Activated T-helper 2 cell treated with anti-CD3 and anti-CD28 coated beads, Interferon-gamma antibody, Interleukin-2, Interleukin-4, amounts not matched to agents 10 μg/mL and 5 μg/mL and 100 μg/mL, durations not matched to agents 14 hours and 24 hours and 36 hours (primary cell): Measurements from ENCODE around the gene SLC35F3. TPM values are rescaled to one million over a fixed set of nuclear protein-coding genes. Genes with fewer than 3 reads are reported as not detected.
"Not testable (repeated sequence)": the region's sequence is repeated elsewhere in the genome, so short reads cannot be mapped to it uniquely, and the experiment has no call there.

Experiments
- DNase-seq: peaks from one replicate; pipeline ENCODE4 v3.0.0; 2021; ENCODE audit warnings: low spot score
- H3K27ac Mint-ChIP-seq: one replicate; pipeline ENCODE4 v1.8.0; 2021; ENCODE audit warnings: mixed read lengths
- H3K27me3 Mint-ChIP-seq: one replicate; pipeline ENCODE4 v1.8.0; 2021; ENCODE audit warnings: low read depth, mixed read lengths
- H3K36me3 Mint-ChIP-seq: one replicate; pipeline ENCODE4 v1.8.0; 2021; ENCODE audit warnings: low read depth, mixed read lengths
- H3K4me1 Mint-ChIP-seq: one replicate; pipeline ENCODE4 v1.8.0; 2021; ENCODE audit warnings: low read depth, mixed read lengths
- H3K4me3 Mint-ChIP-seq: one replicate; pipeline ENCODE4 v1.8.0; 2021; ENCODE audit warnings: low read depth, mild to moderate bottlenecking, moderate library complexity, mixed read lengths
- H3K9me3 Mint-ChIP-seq: one replicate; pipeline ENCODE4 v1.8.0; 2021; ENCODE audit warnings: mixed read lengths
- intact Hi-C: fragments of 100-400 bp; cut with micrococcal nuclease; formaldehyde crosslinking; loops from one replicate; pipeline ENCODE4 v1.15.1; 2023
- total RNA-seq: library from RNA; stranded (reverse); gene quantifications from 2 replicates; pipeline ENCODE4 v1.2.3, GENCODE V29; 2022

SLC35F3 gene
- total RNA-seq, 1 donor from 2014 or later, result 2.5 TPM

GRCh38 chr1:234185438-234185837 lies 281.0 kb downstream of the SLC35F3 start:
- no peaks in the 10 kb centered on the region for H3K4me1 Mint-ChIP-seq
- peaks cover 37% of the 10 kb centered on the region for H3K27me3 Mint-ChIP-seq
- intact Hi-C loops, result no loop called here
- H3K9me3 Mint-ChIP-seq, result peaks cover under 1% of the 10 kb centered on the region
- no peak overlapping the region for H3K4me3 Mint-ChIP-seq
- no peaks in the 10 kb centered on the region for H3K36me3 Mint-ChIP-seq
- H3K27ac Mint-ChIP-seq, result no peak overlapping the region
- no peak for DNase-seq

DNA sequence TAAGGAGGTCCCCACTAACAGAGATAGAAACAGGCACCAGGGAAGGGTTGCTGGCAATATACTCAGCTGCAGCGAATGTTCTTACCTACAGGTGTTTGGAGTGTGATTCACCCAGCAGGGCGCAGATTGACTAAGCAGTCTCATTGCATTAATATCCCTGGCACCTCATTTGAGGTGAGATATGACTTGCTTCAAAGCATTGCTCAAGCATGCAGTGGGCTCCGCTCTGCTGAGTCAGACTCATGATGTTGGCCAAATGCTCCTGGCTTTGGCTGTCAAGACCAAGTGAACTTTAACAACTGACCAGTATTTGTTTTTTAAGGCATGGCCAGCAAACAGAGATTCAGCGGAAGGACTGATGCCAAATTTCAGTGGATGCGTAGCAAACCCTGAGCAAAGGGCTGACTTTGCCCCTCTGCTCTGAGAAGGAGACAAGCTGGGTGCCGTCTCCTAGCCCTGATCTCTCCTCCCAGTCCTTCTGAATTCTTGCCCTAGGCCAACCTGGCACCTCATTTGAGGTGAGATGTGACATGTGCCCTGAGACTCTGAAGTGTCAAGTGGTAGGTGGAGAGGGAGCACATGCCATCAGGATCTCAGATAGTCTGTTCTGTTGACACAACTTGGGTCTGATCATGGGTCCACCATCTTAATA lies 281.7 kb downstream of the SLC35F3 start:
- Mint-ChIP-seq H3K4me1 (no peaks in the 10 kb centered on the region), H3K4me3 (no peak overlapping the region), H3K27me3 (peaks cover 39% of the 10 kb centered on the region), H3K9me3 (peaks cover 5% of the 10 kb centered on the region), H3K36me3 (no peaks in the 10 kb centered on the region), H3K27ac (no peak overlapping the region)
- no peak for DNase-seq
- intact Hi-C loops, result no loop called here

DNA sequence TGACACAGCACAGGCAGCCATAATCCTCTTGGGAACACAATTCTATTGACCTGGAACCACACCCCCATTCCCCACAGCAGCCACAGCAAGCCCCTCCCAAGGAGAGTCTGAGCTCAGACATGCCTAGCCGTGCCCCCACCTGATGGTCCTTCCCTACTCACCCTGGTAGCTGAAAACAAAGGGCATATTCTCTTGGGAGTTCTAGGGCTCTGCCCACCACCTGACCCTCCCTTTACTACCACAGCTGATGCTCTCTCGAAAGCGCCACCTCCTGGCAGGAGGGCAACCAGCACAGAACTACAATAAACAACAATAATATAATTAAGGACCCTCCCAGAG lies 283.9 kb downstream of the SLC35F3 start:
- Mint-ChIP-seq H3K4me1 (no peaks in the 10 kb centered on the region), H3K27me3 (peaks cover 45% of the 10 kb centered on the region), H3K36me3 (no peaks in the 10 kb centered on the region), H3K4me3 (no peak overlapping the region), H3K9me3 (peaks cover 11% of the 10 kb centered on the region), H3K27ac (no peak overlapping the region)
- DNase-seq, result no peak
- intact Hi-C loops, result no loop called here

DNA sequence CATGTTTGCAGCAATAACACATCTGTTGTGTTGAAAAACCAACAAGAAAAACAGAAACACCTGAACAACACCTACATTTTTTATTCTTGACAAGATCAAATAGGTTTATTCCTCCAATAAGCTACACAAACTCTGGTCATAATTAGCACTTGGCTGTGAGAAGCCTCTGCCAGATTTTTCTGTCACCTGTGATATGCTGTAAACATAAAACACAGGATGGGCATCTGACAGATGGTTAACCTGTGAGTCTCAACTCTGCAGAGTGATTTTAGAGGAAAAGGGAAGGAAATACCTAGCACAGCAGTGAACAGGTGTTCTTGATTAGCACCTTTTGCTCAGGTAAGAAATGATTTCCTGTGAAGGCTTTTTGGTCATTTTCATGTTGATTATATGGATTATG lies 293.4 kb downstream of the SLC35F3 start:
- Mint-ChIP-seq H3K4me1 (peaks cover 2% of the 10 kb centered on the region), H3K9me3 (no peaks in the 10 kb centered on the region), H3K27ac (no peak overlapping the region), H3K27me3 (peaks cover 39% of the 10 kb centered on the region), H3K4me3 (no peak overlapping the region), H3K36me3 (no peaks in the 10 kb centered on the region)
- intact Hi-C loops, result no loop called here
- no peak for DNase-seq

DNA sequence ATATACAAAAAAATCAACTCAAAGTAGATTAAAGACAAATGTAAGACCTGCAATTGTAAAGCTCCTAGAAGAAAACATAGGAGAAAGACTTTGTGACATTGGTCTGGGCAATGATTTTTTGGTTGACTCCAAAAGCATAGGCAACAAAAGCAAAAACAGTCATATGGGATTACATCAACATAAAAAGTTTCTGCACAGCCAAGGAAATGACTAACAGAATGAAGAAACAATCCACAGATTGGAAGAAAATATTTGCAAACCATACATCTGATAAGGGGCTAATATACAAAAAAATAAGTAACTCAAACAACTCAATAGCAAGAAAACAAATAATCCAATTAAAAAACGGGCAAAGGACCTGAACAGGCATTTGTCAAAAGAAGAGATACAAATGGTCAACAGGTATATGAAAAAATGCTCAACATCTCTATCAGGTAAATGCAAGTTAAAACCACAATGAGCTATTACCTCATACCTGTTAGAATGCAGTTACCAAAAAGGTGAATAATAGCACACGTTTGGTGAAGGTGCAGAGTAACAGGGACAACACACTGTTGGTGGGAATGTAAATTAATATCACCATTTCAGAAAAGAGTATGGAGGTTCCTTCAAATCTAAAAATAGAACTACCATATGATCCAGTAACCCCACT lies 295.1 kb downstream of the SLC35F3 start:
- peaks cover 2% of the 10 kb centered on the region for H3K4me1 Mint-ChIP-seq
- peaks cover 36% of the 10 kb centered on the region for H3K27me3 Mint-ChIP-seq
- no peaks in the 10 kb centered on the region for H3K36me3 Mint-ChIP-seq
- no peak overlapping the region for H3K4me3 Mint-ChIP-seq
- no peak overlapping the region for H3K27ac Mint-ChIP-seq
- DNase-seq, result no peak
- no peaks in the 10 kb centered on the region for H3K9me3 Mint-ChIP-seq
- intact Hi-C loops, result no loop called here

- Mint-ChIP-seq H3K4me1 (peaks cover 2% of the 10 kb centered on the region), H3K4me3 (no peak overlapping the region), H3K36me3 (no peaks in the 10 kb centered on the region), H3K27ac (no peak overlapping the region), H3K27me3 (peaks cover 38% of the 10 kb centered on the region), H3K9me3 (no peaks in the 10 kb centered on the region)
- DNase-seq, result no peak
- intact Hi-C loops, result no loop called here
Observed at GRCh38 chr1:234200566-234200965, 296.1 kb downstream of the SLC35F3 start.

DNA sequence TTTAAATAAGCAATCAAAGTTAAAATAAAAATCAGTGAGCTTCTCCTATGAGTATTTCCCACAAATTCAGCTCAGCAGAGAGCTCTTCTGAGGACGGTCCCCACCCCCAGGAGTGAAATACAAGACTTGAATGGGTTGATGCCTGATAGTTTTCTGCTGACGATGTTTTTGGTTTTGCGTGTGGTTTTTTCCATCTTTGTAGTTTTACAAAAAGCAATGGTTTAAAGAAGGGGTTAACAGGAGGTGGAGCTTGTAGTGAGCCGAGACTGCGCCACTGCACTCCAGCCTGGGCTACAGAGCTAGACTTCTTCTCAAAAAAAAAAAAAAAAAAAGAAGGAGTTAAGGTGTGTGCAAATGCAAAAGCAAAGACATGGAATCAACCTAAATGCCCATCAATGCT lies 297.1 kb downstream of the SLC35F3 start:
- no peak for DNase-seq
- intact Hi-C loops, result no loop called here
- no peak overlapping the region for H3K4me3 Mint-ChIP-seq
- no peaks in the 10 kb centered on the region for H3K9me3 Mint-ChIP-seq
- H3K27me3 Mint-ChIP-seq, result peaks cover 34% of the 10 kb centered on the region
- H3K36me3 Mint-ChIP-seq, result no peaks in the 10 kb centered on the region
- no peak overlapping the region for H3K27ac Mint-ChIP-seq
- peaks cover 2% of the 10 kb centered on the region for H3K4me1 Mint-ChIP-seq

GRCh38 chr1:234205966-234206365 lies 301.5 kb downstream of the SLC35F3 start:
- intact Hi-C loops, result no loop called here
- H3K27me3 Mint-ChIP-seq, result peaks cover 26% of the 10 kb centered on the region
- DNase-seq, result no peak
- no peak overlapping the region for H3K4me3 Mint-ChIP-seq
- H3K36me3 Mint-ChIP-seq, result no peaks in the 10 kb centered on the region
- H3K9me3 Mint-ChIP-seq, result no peaks in the 10 kb centered on the region
- no peak overlapping the region for H3K27ac Mint-ChIP-seq
- peaks cover 2% of the 10 kb centered on the region for H3K4me1 Mint-ChIP-seq

- H3K9me3 Mint-ChIP-seq, result no peaks in the 10 kb centered on the region
- no peaks in the 10 kb centered on the region for H3K4me1 Mint-ChIP-seq
- no peak overlapping the region for H3K4me3 Mint-ChIP-seq
- DNase-seq, result no peak
- H3K27me3 Mint-ChIP-seq, result peaks cover 27% of the 10 kb centered on the region
- no peak overlapping the region for H3K27ac Mint-ChIP-seq
- intact Hi-C loops, result no loop called here
- no peaks in the 10 kb centered on the region for H3K36me3 Mint-ChIP-seq
Observed at GRCh38 chr1:234206651-234207284, 302.3 kb downstream of the SLC35F3 start.

- peaks cover 4% of the 10 kb centered on the region for H3K4me1 Mint-ChIP-seq
- no peak for DNase-seq
- H3K27me3 Mint-ChIP-seq, result peaks cover 27% of the 10 kb centered on the region
- no peak overlapping the region for H3K27ac Mint-ChIP-seq
- H3K4me3 Mint-ChIP-seq, result no peak overlapping the region
- H3K9me3 Mint-ChIP-seq, result no peaks in the 10 kb centered on the region
- no peaks in the 10 kb centered on the region for H3K36me3 Mint-ChIP-seq
- intact Hi-C loops, result no loop called here
Observed at GRCh38 chr1:234208351-234208750, 303.9 kb downstream of the SLC35F3 start.

- intact Hi-C loops, result no loop called here
- no peaks in the 10 kb centered on the region for H3K36me3 Mint-ChIP-seq
- H3K9me3 Mint-ChIP-seq, result no peaks in the 10 kb centered on the region
- DNase-seq, result no peak
- peaks cover 28% of the 10 kb centered on the region for H3K27me3 Mint-ChIP-seq
- H3K27ac Mint-ChIP-seq, result no peak overlapping the region
- no peak overlapping the region for H3K4me3 Mint-ChIP-seq
- peaks cover 8% of the 10 kb centered on the region for H3K4me1 Mint-ChIP-seq
Observed at GRCh38 chr1:234208791-234209190, 304.3 kb downstream of the SLC35F3 start.

GRCh38 chr1:234210429-234210828 lies 306.0 kb downstream of the SLC35F3 start:
- H3K36me3 Mint-ChIP-seq, intact Hi-C loops, H3K4me1 Mint-ChIP-seq, H3K27ac Mint-ChIP-seq, DNase-seq, H3K9me3 Mint-ChIP-seq, H3K4me3 Mint-ChIP-seq: not testable (repeated sequence)
- peaks cover 29% of the 10 kb centered on the region for H3K27me3 Mint-ChIP-seq

DNA sequence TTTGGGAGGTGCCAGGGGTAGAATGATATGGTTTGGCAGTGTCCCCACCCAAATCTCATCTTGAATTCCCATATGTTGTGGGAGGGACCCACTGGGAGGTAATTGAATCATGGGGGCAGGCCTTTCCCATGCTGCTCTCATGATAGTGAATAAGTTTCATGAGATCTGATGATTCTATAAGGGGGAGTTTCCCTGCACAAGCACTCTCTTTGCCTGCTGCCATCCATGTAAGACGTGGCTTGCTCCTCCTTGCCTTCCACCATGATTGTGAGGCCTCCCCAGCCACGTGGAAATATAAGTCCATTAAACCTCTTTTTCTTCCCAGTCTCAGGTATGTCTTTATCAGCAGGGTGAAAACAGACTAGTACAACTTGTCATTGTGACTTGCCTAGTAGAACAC lies 307.4 kb downstream of the SLC35F3 start:
- not testable (repeated sequence) for H3K36me3 Mint-ChIP-seq, H3K27ac Mint-ChIP-seq, H3K4me3 Mint-ChIP-seq, H3K9me3 Mint-ChIP-seq, DNase-seq
- intact Hi-C loops, result loop anchor here (1.0 kb wide), 1 partner anchor 98 kb away; no protein-coding TSS in a partner anchor
- Mint-ChIP-seq H3K4me1 (peaks cover 12% of the 10 kb centered on the region), H3K27me3 (peaks cover 40% of the 10 kb centered on the region)
